Epithelial cell of esophagus (primary cell): ENCODE results near the gene FGD2.

Source experiments
- DNase-seq: peaks from one replicate; pipeline ENCODE4 v3.0.0; 2010; ENCODE audit warnings: low read depth
- H3K4me3 ChIP-seq: 2 replicates; pipeline ENCODE4 v1.5.1; 2011; ENCODE audit warnings: mild to moderate bottlenecking, low read length, control low read depth
- CTCF ChIP-seq: IDR thresholded peaks from 2 replicates; pipeline ENCODE4 v1.5.1; 2011; ENCODE audit warnings: low read depth, mild to moderate bottlenecking, low read length, control low read depth, inconsistent platforms; ENCODE audit not compliant: insufficient read depth; ENCODE audit errors: missing control alignments

Gene FGD2

GRCh38 chr6:36959555-36960250, 45.8 kb upstream of the FGD2 start:
- TF ChIP-seq CTCF: no peak
- no peak overlapping the region for H3K4me3 ChIP-seq
- no peak for DNase-seq

- no peak for DNase-seq
- H3K4me3 ChIP-seq: no peak overlapping the region
- no peak for TF ChIP-seq CTCF
These were observed 43.7 kb upstream of the FGD2 start for GRCh38 chr6:36961441-36962435.

- H3K4me3 ChIP-seq: no peak overlapping the region
- peak; percentile 38 for DNase-seq
- TF ChIP-seq CTCF: no peak
These were observed 42.6 kb upstream of the FGD2 start for GRCh38 chr6:36962874-36963273.

- no peak overlapping the region for H3K4me3 ChIP-seq
- peak; percentile 47 for DNase-seq
- TF ChIP-seq CTCF: no peak
These were observed 41.8 kb upstream of the FGD2 start for GRCh38 chr6:36963451-36964290.

GRCh38 chr6:36964349-36964748, 41.1 kb upstream of the FGD2 start:
- DNase-seq: no peak
- TF ChIP-seq CTCF: no peak
- H3K4me3 ChIP-seq: no peak overlapping the region

GRCh38 chr6:36964908-36965307, 40.5 kb upstream of the FGD2 start:
- no peak overlapping the region for H3K4me3 ChIP-seq
- DNase-seq: no peak
- no peak for TF ChIP-seq CTCF
